ENCODE data around the gene MMP15.
"Not testable (repeated sequence)": the region's sequence is repeated elsewhere in the genome, so short reads cannot be mapped to it uniquely, and the experiment has no call there.

MMP15 gene

DNA sequence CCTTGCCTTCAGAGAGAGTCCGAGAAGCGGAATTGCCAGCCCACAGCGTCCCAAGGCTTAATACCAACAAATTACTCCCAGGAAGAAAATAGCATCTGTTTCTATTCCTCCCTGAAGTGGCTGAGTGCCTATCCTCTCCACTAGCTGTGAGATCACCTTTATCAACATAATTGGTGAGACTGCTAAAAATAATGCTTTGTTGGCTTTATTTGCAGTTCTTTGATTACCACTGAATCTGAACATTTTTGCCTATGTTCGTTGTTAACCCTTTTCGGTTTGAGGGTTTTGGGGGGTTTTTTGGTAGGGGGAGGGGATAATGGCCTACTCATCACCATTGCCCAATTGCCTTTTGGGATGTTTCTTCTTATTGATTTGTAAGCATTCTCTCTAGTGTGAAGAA is 31.0 kb downstream of the MMP15 start:
- TF ChIP-seq, protein P1, sequence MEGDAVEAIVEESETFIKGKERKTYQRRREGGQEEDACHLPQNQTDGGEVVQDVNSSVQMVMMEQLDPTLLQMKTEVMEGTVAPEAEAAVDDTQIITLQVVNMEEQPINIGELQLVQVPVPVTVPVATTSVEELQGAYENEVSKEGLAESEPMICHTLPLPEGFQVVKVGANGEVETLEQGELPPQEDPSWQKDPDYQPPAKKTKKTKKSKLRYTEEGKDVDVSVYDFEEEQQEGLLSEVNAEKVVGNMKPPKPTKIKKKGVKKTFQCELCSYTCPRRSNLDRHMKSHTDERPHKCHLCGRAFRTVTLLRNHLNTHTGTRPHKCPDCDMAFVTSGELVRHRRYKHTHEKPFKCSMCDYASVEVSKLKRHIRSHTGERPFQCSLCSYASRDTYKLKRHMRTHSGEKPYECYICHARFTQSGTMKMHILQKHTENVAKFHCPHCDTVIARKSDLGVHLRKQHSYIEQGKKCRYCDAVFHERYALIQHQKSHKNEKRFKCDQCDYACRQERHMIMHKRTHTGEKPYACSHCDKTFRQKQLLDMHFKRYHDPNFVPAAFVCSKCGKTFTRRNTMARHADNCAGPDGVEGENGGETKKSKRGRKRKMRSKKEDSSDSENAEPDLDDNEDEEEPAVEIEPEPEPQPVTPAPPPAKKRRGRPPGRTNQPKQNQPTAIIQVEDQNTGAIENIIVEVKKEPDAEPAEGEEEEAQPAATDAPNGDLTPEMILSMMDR (IDR thresholded peaks at IDR 0.05; ENCODE audit: extremely low read depth, missing control alignments), result no peak
- no peak for DNase-seq (ENCODE audit: low spot score)

DNA sequence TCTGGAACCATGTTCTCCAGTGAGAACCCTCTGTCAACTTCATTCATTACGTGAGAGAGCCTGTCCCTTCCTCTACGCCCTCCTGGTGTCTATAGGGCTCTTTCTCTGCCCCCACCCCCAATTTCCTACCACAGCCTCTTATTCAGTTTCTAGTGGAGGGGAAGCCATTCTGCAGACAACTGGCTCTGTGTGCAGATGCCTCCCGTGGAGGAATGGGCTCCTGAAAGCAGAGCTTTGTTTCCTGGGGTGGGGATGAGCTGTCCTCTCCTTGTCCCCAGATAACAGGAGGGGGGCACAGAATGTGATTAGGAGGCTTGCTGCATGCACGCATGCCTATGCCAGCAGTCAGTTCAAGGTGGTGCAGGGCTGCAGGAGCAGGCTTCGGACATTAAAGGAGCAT is 31.6 kb downstream of the MMP15 start:
- TF ChIP-seq, protein P1 (IDR thresholded peaks at IDR 0.05; ENCODE audit: extremely low read depth, missing control alignments), result no peak
- DNase-seq (ENCODE audit: low spot score), result no peak

DNA sequence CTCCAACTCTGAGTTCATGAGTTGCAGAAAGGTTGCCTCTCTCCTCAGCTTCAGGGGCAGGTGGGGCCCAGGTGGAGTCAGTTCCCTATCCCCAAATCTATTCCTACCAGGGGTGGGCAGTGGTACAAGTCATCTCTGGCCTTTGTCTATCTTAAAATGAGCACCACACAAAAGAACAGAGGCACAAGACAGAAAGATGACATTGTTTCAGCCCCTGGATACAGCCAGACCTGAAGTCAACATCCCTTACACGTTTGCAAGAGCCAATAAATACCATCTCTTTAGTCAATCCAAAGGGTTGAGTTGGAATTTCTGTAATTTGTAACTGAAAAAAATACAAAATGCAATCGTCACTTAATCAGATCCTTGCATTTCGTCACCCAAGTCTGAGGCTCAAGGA is 32.2 kb downstream of the MMP15 start:
- no peak for DNase-seq (ENCODE audit: low spot score)
- TF ChIP-seq, protein P1 (IDR thresholded peaks at IDR 0.05; ENCODE audit: extremely low read depth, missing control alignments), result no peak

DNA sequence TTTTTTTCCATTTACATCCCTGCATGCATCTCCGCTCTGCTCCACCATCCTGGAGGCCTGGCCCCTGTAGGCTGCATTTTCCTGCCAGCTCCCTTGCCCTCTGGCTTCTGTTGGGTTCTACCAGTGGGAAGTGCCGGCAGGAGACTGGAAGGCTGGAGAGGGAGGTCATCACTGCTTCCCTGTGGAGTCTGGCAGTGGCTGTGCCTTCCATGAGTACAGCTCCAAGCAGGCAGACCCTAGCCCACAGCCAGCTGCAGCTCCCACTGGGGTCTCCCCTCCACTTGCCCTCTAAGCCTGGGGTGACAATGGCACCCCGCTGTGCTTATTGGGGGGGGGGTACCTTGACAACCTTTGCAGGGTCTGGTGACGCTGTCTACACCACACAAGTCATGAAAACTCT is 37.3 kb downstream of the MMP15 start:
- DNase-seq (ENCODE audit: low spot score), result no peak
- TF ChIP-seq, protein P1 (IDR thresholded peaks at IDR 0.05; ENCODE audit: extremely low read depth, missing control alignments), result no peak

DNA sequence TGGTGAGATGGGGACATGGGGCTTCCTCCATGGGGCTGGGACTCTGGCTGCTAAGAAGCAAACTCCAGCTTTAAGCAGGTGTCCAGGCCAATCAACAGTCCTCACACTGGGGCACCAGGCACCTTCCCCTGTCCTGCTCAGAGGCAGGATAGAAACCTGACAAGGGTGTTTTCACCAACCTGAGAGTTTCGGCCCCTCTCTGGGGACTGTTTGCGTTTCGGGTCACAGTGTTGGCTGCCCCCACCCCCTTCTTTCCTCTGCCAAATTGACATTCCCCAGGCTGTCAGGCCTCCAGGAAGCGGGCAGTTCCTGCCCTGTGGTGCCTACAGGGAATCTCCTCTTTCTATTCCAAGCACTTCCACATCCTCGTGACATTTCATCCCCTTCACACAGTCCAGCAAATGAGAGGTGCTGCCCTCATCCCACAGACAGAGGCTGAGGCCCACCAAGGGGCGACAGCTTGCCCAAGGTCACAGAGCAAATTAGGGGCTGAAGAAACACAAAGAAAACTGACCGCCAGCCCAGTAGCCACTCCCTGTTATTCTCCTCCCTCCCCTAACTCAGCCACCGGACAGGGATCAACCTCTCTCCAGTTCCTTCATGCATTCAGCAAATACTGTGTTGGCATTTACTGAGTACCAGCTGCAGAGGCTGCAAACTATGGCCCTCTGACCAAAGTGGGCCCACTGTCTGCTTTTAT is 38.0 kb downstream of the MMP15 start:
- TF ChIP-seq, protein P1 (IDR thresholded peaks at IDR 0.05; ENCODE audit: extremely low read depth, missing control alignments), result no peak
- DNase-seq (ENCODE audit: low spot score), result no peak

DNA sequence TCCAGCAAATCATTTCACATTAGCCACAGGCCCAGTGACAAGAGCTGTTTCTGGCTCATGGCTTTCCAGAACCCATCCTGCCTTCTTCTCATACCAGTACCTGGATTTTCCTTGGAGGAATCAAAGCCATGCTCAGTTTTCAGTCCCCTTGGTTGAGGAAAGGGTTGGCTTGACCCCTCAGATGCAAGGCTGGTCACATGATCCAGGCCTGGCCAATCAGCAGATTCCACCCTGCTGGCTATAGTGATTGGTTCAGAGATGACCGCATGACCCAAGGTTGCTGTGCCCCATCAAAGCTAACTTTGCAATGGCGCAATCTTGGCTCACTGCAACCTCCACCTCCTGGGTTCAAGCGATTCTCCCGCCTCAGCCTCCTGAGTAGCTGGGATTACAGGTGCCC is 45.0 kb downstream of the MMP15 start:
- no peak for DNase-seq (ENCODE audit: low spot score)
- TF ChIP-seq, protein P1 (IDR thresholded peaks at IDR 0.05; ENCODE audit: extremely low read depth, missing control alignments), result no peak

DNA sequence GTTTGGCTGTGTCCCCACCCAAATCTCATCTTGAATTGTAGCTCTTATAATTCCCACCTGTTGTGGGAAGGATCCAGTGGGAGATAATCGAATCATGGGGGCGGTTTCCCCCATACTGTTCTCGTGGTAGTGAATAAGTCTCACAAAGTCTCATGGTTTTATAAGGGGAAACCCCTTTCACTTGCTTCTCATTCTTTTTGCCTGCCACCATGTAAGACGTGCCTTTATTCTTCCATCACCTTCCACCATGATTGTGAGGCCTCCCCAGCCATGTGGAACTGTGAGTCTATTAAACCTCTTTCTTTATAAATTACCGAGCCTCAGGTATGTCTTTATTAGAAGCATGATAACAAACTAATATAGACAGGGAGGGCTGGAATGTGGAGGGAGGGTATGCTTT is 46.6 kb downstream of the MMP15 start:
- DNase-seq (ENCODE audit: low spot score), result not testable (repeated sequence)

DNA sequence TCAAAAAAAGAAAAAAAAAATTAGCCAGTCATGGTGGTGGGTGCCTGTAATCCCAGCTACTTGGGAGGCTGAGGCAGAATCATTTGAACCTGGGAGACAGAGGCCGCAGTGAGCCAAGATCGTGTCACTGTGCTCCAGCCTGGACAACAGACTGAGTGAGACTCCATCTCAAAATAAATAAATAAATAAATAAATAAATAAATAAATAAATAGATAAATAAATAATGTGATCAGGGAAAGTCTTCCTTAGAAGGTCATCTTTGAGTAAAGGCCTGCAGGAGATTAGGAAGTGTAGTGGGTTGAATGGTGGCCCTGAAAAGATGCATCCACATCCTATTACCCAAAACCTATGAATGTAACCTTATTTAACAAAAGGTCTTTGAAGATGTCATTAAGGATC is 47.5 kb downstream of the MMP15 start:
- DNase-seq (ENCODE audit: low spot score), result not testable (repeated sequence)
